HG02885 (cell line): ENCODE results near the gene UGT1A3.
"Not testable (repeated sequence)": the region's sequence is repeated elsewhere in the genome, so short reads cannot be mapped to it uniquely, and the experiment has no call there.

ENCODE experiments used
- ATAC-seq: cut with Tn5 transposase; IDR thresholded peaks from one replicate; pipeline ENCODE4 v1.9.1; 2021; ENCODE audit warnings: mild to moderate bottlenecking; ENCODE audit not compliant: unreplicated experiment, poor library complexity

Gene UGT1A3

GRCh38 chr2:233706720-233707119, 22.1 kb upstream of the UGT1A3 start:
- no peak for ATAC-seq

GRCh38 chr2:233707940-233708644, 20.8 kb upstream of the UGT1A3 start:
- no peak for ATAC-seq

- no peak for ATAC-seq
Observed at GRCh38 chr2:233708942-233709341, 19.9 kb upstream of the UGT1A3 start.

GRCh38 chr2:233711312-233712008, 17.4 kb upstream of the UGT1A3 start:
- ATAC-seq: no peak

- no peak for ATAC-seq
Observed at GRCh38 chr2:233712611-233713261, 16.1 kb upstream of the UGT1A3 start, which contains the start of gene UGT1A5. TSS of gene UGT1A5 (plus strand) at chr2:233712907. CDS start at chr2:233712992, 85 bp downstream.

GRCh38 chr2:233713262-233713615, 15.6 kb upstream of the UGT1A3 start:
- no peak for ATAC-seq

- ATAC-seq: no peak
Observed at GRCh38 chr2:233714121-233714520, 14.7 kb upstream of the UGT1A3 start.

- no peak for ATAC-seq
Observed at GRCh38 chr2:233718552-233718951, 10.3 kb upstream of the UGT1A3 start, which contains the start of gene UGT1A4. TSS of gene UGT1A4 (plus strand) at chr2:233718736. CDS start at chr2:233718821, 85 bp downstream.

GRCh38 chr2:233736868-233737653, 8.2 kb downstream of the UGT1A3 start:
- ATAC-seq: not testable (repeated sequence)

GRCh38 chr2:233740870-233741269, 12.0 kb downstream of the UGT1A3 start:
- no peak for ATAC-seq

- no peak for ATAC-seq
Observed at GRCh38 chr2:233743464-233744259, 14.8 kb downstream of the UGT1A3 start.

GRCh38 chr2:233745073-233745755, 16.4 kb downstream of the UGT1A3 start:
- ATAC-seq: no peak

- ATAC-seq: not testable (repeated sequence)
Observed at GRCh38 chr2:233745838-233746237, 17.0 kb downstream of the UGT1A3 start.

GRCh38 chr2:233746475-233747282, 17.8 kb downstream of the UGT1A3 start:
- no peak for ATAC-seq

GRCh38 chr2:233747283-233747544, 18.4 kb downstream of the UGT1A3 start:
- ATAC-seq: no peak

- not testable (repeated sequence) for ATAC-seq
Observed at GRCh38 chr2:233750689-233751088, 21.8 kb downstream of the UGT1A3 start.

- not testable (repeated sequence) for ATAC-seq
Observed at GRCh38 chr2:233751212-233752009, 22.6 kb downstream of the UGT1A3 start.
